ENCODE results near the gene SLC22A15.

The SLC22A15 gene

DNA sequence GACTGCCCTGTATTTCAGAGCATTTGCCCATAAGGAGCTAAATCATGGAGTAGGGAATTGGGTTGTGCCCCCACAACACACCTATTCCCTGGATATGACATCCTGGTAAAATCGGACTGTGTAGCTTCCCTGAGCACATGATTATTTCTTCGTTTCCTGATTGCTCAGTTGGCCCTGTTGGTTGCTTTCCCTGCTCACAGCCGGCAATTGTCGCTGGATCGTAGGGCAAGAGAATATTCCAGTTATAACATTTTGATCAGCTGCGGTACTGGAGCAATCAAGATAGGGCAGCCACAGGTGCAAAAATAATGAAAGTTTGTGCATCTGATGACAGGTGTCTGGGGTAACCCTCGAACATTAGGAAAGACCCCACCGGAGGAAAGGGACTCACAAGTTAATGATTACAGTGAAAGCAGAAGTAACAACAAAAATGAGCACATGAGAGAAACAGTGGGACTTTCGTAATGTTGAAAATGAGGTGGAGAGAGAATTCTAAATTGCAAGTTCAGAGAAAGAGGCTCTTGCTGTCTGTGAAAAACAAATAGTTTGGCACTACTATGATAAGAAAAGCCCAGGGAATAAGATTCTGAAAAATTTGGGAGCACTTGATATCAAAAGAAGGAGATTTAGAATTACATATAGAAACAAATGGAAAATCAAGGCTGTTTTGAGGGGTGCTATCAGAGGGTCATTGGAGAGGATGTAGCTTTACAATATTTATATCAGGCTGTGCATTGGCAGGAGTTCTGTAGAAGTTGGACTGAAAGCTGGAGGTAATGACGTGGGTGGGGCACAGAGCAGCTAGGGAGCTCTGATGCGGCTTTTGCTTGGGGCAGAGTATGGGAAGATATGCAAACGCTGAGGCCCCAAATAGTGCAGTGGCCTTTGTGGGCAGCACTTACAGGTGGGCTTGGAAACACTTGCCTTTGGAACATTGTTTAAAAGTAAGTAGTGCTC is 134.5 kb downstream of the SLC22A15 start, which contains the start of gene MAB21L3:
Gene MAB21L3, plus strand, starts transcription at position 833 of the 957 bp plus-strand sequence. CDS start 1,217 bp downstream, outside the sequence.
- DNase-seq = no peak

DNA sequence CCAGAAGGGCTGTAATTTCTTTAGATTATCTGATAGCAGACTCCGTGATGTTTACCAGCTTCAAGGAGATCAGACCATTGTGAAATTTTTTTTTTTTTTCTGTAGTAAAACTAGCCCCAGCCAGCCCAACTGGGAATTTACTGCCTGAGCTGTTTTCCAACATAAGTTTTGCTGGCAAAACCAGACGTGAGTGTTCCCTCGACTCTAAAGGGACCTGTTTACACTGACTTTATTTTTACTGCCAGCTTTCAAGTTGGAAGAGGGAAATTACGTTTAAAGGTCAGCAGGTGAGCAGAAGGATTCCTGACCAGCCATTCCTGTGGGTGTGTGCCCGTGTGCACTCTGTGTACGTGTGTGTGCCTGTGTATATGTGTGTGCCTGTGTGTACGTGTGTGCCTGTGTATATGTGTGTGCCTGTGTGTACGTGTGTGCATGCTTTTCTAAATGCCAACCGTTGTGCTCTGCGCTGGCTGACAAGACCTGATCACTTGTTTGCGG is 135.3 kb downstream of the SLC22A15 start:
- no peak for DNase-seq

DNA sequence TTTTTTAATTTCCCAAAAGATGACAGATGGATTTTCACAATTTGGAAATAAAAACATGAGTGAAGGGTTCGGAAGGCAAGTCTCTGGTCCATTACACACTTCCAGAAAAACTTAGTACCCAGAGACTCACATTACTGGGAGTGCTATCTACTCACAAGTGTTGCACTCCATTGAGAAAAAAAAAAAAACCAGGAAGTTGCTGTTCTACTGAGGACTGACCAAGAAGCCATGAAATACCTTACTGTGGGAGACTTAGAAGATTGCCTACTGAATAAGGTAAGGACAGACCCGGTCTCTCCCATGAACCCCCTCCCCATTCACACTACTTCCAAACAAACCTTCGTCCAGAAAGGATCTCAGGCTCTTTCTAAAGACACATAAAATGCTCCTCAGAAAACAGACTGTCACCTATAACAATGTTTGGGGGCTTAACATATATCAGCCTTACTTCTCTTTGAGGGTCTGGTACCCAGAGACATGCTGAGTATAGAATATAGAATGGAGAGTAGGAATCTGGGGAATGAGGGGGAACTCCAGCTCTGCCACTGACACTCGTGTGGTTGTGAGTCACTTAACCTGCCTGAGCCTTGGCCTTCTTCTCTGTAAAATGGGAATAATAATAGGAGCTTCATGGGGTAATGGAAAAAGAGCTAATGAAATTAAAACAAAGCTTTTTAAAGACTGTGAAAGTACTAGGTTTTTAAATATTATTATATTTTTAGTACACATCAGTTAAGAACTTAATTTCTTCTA is 136.3 kb downstream of the SLC22A15 start:
- no peak for DNase-seq

DNA sequence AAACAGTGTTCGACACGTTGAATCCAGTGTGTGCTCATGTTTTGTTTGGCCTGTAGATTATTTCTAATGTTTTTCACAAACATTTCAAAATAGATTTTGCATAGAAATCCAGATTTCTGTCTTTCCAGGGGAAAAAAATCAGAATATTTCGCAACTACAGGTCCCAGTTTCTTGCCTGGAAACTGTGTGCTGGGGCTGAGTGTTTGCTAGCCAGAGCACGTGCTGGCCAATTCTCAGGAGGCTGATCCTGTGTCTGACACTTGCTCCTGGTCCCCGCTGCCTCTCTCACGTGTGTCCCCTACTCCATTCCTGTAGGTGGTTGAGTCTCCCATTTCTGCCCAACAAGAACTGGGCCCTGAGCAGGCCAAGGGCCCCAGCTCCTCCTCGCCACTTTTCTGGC is 137.3 kb downstream of the SLC22A15 start:
- DNase-seq = no peak

DNA sequence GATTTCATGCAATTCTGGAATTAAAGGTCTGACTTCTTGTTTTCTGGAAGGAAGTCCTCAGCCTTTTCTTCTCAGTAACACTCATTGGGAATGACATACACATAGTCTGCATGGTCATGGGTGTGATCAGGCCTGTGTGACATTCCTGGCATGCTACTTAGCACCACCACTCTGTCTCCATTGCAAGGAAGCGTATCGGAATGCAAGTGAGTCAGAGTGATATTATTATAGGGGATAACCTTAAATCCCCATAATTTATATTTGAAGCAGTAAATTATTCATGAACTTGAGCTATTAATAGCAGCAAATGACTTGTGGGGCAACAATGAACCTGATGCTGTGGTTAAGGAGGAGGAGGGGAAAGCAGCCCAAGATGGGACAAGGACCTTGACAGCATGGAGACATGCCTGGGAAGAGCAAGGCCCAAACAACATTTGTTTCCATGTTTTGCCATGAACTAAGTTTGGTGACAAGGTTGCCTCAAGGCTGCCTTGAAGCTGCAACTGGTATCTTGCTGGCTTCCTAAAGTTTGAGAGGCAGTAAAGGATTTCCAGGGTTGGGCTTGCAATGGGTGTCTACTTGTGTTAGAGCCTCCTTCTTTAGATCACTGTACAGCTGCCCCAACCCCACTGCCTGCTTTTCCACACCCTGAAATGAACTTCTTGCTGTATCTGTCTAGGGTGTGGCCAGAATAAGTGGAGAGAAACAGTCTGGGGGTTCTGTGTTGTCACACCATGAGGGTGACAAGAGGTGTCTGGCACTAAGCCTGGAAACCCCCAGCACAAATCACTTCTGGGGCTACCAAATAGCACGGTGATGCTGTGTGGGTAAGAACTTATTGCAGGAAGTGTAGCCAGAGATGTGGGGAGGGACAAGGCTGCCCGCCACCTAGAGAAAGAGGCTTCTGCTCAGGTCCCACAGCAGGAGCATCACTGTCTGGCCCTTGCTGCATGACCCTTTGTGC is 139.4 kb downstream of the SLC22A15 start:
- peak; percentile 2 for DNase-seq

DNA sequence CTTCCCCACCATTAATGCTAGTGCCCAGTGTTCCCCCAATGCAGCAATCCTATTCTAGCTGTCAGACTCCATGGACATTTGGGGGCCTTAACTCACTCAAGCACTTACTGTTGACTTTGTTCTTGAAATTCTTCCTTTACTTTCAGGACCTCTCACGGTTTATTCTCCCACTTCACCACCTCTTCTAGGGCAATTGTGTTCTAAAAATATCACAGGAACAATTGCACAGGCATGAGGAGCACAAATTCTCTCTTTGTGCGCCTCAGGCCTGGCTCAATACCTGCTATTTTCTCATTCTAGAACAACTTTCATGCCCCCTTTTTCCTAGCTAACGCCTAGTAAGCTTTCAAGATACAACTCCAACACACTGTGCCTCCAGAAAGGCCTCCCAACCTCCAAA is 142.2 kb downstream of the SLC22A15 start:
- DNase-seq = no peak

Measured in DMS53 (cell line).